ENCODE results near the gene NTM.
"Not testable (repeated sequence)": the region's sequence is repeated elsewhere in the genome, so short reads cannot be mapped to it uniquely, and the experiment has no call there.

The NTM gene

GRCh38 chr11:132047167-132047566 lies 676.8 kb downstream of the NTM start:
- no peak for DNase-seq (ENCODE audit: low read depth)

- no peak for DNase-seq (ENCODE audit: low read depth)
Observed at GRCh38 chr11:132048040-132048439, 677.6 kb downstream of the NTM start.

GRCh38 chr11:132049205-132049604 lies 678.8 kb downstream of the NTM start:
- DNase-seq (ENCODE audit: low read depth): no peak

GRCh38 chr11:132050049-132050448 lies 679.6 kb downstream of the NTM start:
- DNase-seq (ENCODE audit: low read depth): no peak

- DNase-seq (ENCODE audit: low read depth): no peak
Observed at GRCh38 chr11:132050577-132051165, 680.3 kb downstream of the NTM start.

GRCh38 chr11:132051704-132052103 lies 681.3 kb downstream of the NTM start:
- no peak for DNase-seq (ENCODE audit: low read depth)

- no peak for DNase-seq (ENCODE audit: low read depth)
Observed at GRCh38 chr11:132052342-132052741, 681.9 kb downstream of the NTM start.

GRCh38 chr11:132052904-132053303 lies 682.5 kb downstream of the NTM start:
- DNase-seq (ENCODE audit: low read depth): no peak

- no peak for DNase-seq (ENCODE audit: low read depth)
Observed at GRCh38 chr11:132054822-132055221, 684.4 kb downstream of the NTM start.

- no peak for DNase-seq (ENCODE audit: low read depth)
Observed at GRCh38 chr11:132055296-132055695, 684.9 kb downstream of the NTM start.

- DNase-seq (ENCODE audit: low read depth): no peak
Observed at GRCh38 chr11:132056689-132057088, 686.3 kb downstream of the NTM start.

GRCh38 chr11:132057266-132057665 lies 686.9 kb downstream of the NTM start:
- no peak for DNase-seq (ENCODE audit: low read depth)

GRCh38 chr11:132058211-132058772 lies 687.9 kb downstream of the NTM start:
- DNase-seq (ENCODE audit: low read depth): no peak

GRCh38 chr11:132060567-132060966 lies 690.2 kb downstream of the NTM start:
- no peak for DNase-seq (ENCODE audit: low read depth)

- DNase-seq (ENCODE audit: low read depth): no peak
Observed at GRCh38 chr11:132062031-132062430, 691.6 kb downstream of the NTM start.

- no peak for DNase-seq (ENCODE audit: low read depth)
Observed at GRCh38 chr11:132062541-132062940, 692.1 kb downstream of the NTM start.

GRCh38 chr11:132064987-132065620 lies 694.7 kb downstream of the NTM start:
- no peak for DNase-seq (ENCODE audit: low read depth)

- no peak for DNase-seq (ENCODE audit: low read depth)
Observed at GRCh38 chr11:132068556-132068955, 698.1 kb downstream of the NTM start.

GRCh38 chr11:132069593-132069992 lies 699.2 kb downstream of the NTM start:
- DNase-seq (ENCODE audit: low read depth): not testable (repeated sequence)

GRCh38 chr11:132070907-132071306 lies 700.5 kb downstream of the NTM start:
- DNase-seq (ENCODE audit: low read depth): not testable (repeated sequence)

- no peak for DNase-seq (ENCODE audit: low read depth)
Observed at GRCh38 chr11:132072044-132072857, 701.8 kb downstream of the NTM start.

GRCh38 chr11:132072858-132073211 lies 702.4 kb downstream of the NTM start:
- no peak for DNase-seq (ENCODE audit: low read depth)

- no peak for DNase-seq (ENCODE audit: low read depth)
Observed at GRCh38 chr11:132073787-132074186, 703.4 kb downstream of the NTM start.
